AG08395 (cell line): ENCODE measurements around the gene MPC1.
A peak's percentile ranks its signal among the peaks of the same experiment; 100 is the strongest.
"Not testable (repeated sequence)": the region's sequence is repeated elsewhere in the genome, so short reads cannot be mapped to it uniquely, and the experiment has no call there.

Experiments used
- DNase-seq: peaks from one replicate; pipeline ENCODE4 v3.0.0; 2012; ENCODE audit warnings: mixed read lengths, low spot score

Gene MPC1

GRCh38 chr6:166344921-166345320 lies 37.8 kb downstream of the MPC1 start:
- not testable (repeated sequence) for DNase-seq

GRCh38 chr6:166344240-166344639 lies 38.5 kb downstream of the MPC1 start:
- no peak for DNase-seq

GRCh38 chr6:166343150-166343487 lies 39.6 kb downstream of the MPC1 start:
- DNase-seq = no peak

GRCh38 chr6:166342349-166343149 lies 40.2 kb downstream of the MPC1 start, which contains the start of gene SFT2D1:
Gene SFT2D1 (minus strand): TSS chr6:166342545. CDS start chr6:166342481, 64 bp downstream.
- peak; percentile 93 for DNase-seq

- peak; percentile 40 for DNase-seq
Observed at GRCh38 chr6:166341977-166342348, 40.8 kb downstream of the MPC1 start.

GRCh38 chr6:166341464-166341863 lies 41.3 kb downstream of the MPC1 start:
- DNase-seq = no peak

- DNase-seq = no peak
Observed at GRCh38 chr6:166338854-166339253, 43.9 kb downstream of the MPC1 start.

- no peak for DNase-seq
Observed at GRCh38 chr6:166336847-166337246, 45.9 kb downstream of the MPC1 start.

GRCh38 chr6:166335378-166336302 lies 47.1 kb downstream of the MPC1 start:
- no peak for DNase-seq

- DNase-seq = no peak
Observed at GRCh38 chr6:166334878-166335277, 47.9 kb downstream of the MPC1 start.

GRCh38 chr6:166333172-166333995 lies 49.4 kb downstream of the MPC1 start:
- no peak for DNase-seq

GRCh38 chr6:166331503-166332415 lies 51.0 kb downstream of the MPC1 start:
- DNase-seq = no peak

GRCh38 chr6:166330612-166331011 lies 52.1 kb downstream of the MPC1 start:
- DNase-seq = no peak

GRCh38 chr6:166325383-166326042 lies 57.2 kb downstream of the MPC1 start:
- no peak for DNase-seq

GRCh38 chr6:166323395-166323794 lies 59.3 kb downstream of the MPC1 start:
- DNase-seq = no peak

GRCh38 chr6:166318649-166319600 lies 63.8 kb downstream of the MPC1 start:
- DNase-seq = no peak

- DNase-seq = no peak
Observed at GRCh38 chr6:166318227-166318626, 64.5 kb downstream of the MPC1 start.

- no peak for DNase-seq
Observed at GRCh38 chr6:166317261-166318212, 65.2 kb downstream of the MPC1 start.
